A549 (cell line): Measurements from ENCODE around the gene PRSS35. TPM values are rescaled to one million over a fixed set of nuclear protein-coding genes. Genes with fewer than 3 reads are reported as not detected.

ENCODE experiments used
- ATAC-seq, 2 experiments: fragments of 200-7000 bp in 1 of 2; fragments of >200 bp in 1 of 2; cut with Nextera tagmentation in 1 of 2; cut with Tn5 transposase in 1 of 2; 3 replicates each; pipeline versions ENCODE4 v1.8.0 to v1.9.1; 2018 to 2020; ENCODE audit warnings: mild to moderate bottlenecking in 1 of 2, moderate library complexity in 1 of 2
- CTCF ChIA-PET: fragments of 300-600 bp; sonication (Branson Sonifier 250); formaldehyde crosslinking; extraction: SDS; loops from one replicate; lab custom pipeline; 2021; ENCODE audit warnings: antibody characterized with exemption, inconsistent platforms; lab: Yijun Ruan, JAX
- POLR2A ChIA-PET: fragments of 350-600 bp; formaldehyde crosslinking; extraction: SDS; loops from one replicate; lab custom pipeline; 2021; ENCODE audit warnings: antibody characterized with exemption, inconsistent platforms; lab: Yijun Ruan, JAX
- DNase-seq, 2 experiments: peaks; one replicate each; pipeline versions ENCODE4 v3.0.0 to v3.0.0-alpha.2; 2011 to 2016; ENCODE audit warnings: low read depth in 1 of 2, low spot score in 1 of 2
- FAIRE-seq: peaks from 2 replicates; lab custom pipeline; 2011; peaks lifted over from hg19 to GRCh38; lab: Jason Lieb, UNC
- H3K27ac ChIP-seq, 2 experiments: fragments of >200 bp; sonication (Bioruptor Twin); formaldehyde crosslinking; 3 replicates each; pipeline ENCODE4 v1.5.1; 2016 to 2017
- H3K4me1 ChIP-seq: fragments of >200 bp; sonication (Bioruptor Twin); formaldehyde crosslinking; 3 replicates; pipeline ENCODE4 v1.6.1; 2016
- H3K4me2 ChIP-seq: fragments of >200 bp; sonication (Bioruptor Twin); formaldehyde crosslinking; 3 replicates; pipeline ENCODE4 v1.6.1; 2016
- H3K4me3 ChIP-seq: fragments of >200 bp; sonication (Bioruptor Twin); formaldehyde crosslinking; 3 replicates; pipeline ENCODE4 v1.5.1; 2016
- H3K9me3 ChIP-seq: fragments of >200 bp; sonication (Bioruptor Twin); formaldehyde crosslinking; 3 replicates; pipeline ENCODE4 v1.6.1; 2016
- BHLHE40 ChIP-seq: IDR thresholded peaks from 2 replicates; pipeline ENCODE4 v1.6.1; 2012; ENCODE audit warnings: low read depth, low read length, inconsistent platforms
- CBX8 ChIP-seq: fragments of 200-600 bp; sonication (generic); IDR thresholded peaks from 2 replicates; pipeline ENCODE4 v1.6.1; 2016
- CEBPB ChIP-seq, 2 experiments: fragments of >200 bp in 1 of 2; sonication (Bioruptor Twin) in 1 of 2; formaldehyde crosslinking in 1 of 2; IDR thresholded peaks; 2 replicates each; pipeline ENCODE4 v1.6.1; 2012 to 2016
- CHD2 ChIP-seq: fragments of 150-350 bp; IDR thresholded peaks from 2 replicates; pipeline ENCODE4 v1.6.1; 2014; ENCODE audit warnings: low read length; ENCODE audit not compliant: partially characterized antibody
- CHD4 ChIP-seq: fragments of 200-600 bp; sonication (generic); IDR thresholded peaks from 2 replicates; pipeline ENCODE4 v1.6.1; 2016; ENCODE audit warnings: antibody characterized with exemption, mild to moderate bottlenecking, borderline replicate concordance
- EHF ChIP-seq: fragments of 250-450 bp; sonication (Bioruptor Pico); IDR thresholded peaks from 2 replicates; pipeline ENCODE4 v1.5.0; 2020; ENCODE audit warnings: mild to moderate bottlenecking
- EHMT2 ChIP-seq: fragments of 200-600 bp; sonication (generic); IDR thresholded peaks from 2 replicates; pipeline ENCODE4 v1.6.1; 2016; ENCODE audit warnings: antibody characterized with exemption, low read depth, mild to moderate bottlenecking, moderate library complexity
- ESRRA ChIP-seq: fragments of 150-350 bp; IDR thresholded peaks from 2 replicates; pipeline ENCODE4 v1.6.1; 2014; ENCODE audit warnings: mild to moderate bottlenecking, low read length, borderline replicate concordance
- FOSB ChIP-seq: fragments of 250-450 bp; sonication (Bioruptor Pico); IDR thresholded peaks from 2 replicates; pipeline ENCODE4 v1.5.0; 2020; ENCODE audit warnings: mild to moderate bottlenecking, moderate library complexity
- HEYL ChIP-seq: fragments of 250-450 bp; sonication (Bioruptor Pico); IDR thresholded peaks from 2 replicates; pipeline ENCODE4 v1.8.0; 2021; ENCODE audit warnings: mild to moderate bottlenecking, moderate library complexity
- HOXA7 ChIP-seq: fragments of 250-450 bp; sonication (Bioruptor Pico); IDR thresholded peaks from 2 replicates; pipeline ENCODE4 v1.5.0; 2020; ENCODE audit warnings: mild to moderate bottlenecking, moderate library complexity
- HOXB5 ChIP-seq: fragments of 250-450 bp; sonication (Bioruptor Pico); IDR thresholded peaks from 2 replicates; pipeline ENCODE4 v1.5.0; 2020; ENCODE audit warnings: mild to moderate bottlenecking, moderate library complexity
- JUN ChIP-seq, 2 experiments: fragments of >200 bp; sonication (Bioruptor Twin); formaldehyde crosslinking; IDR thresholded peaks; 2 replicates in 1 of 2; 3 replicates in 1 of 2; pipeline ENCODE4 v1.6.1; 2016 to 2017
- JUNB ChIP-seq: fragments of >200 bp; sonication (Bioruptor Twin); formaldehyde crosslinking; IDR thresholded peaks from 2 replicates; pipeline ENCODE4 v1.6.1; 2016
- KDM1A ChIP-seq: fragments of 200-600 bp; sonication (generic); IDR thresholded peaks from 2 replicates; pipeline ENCODE4 v1.6.1; 2016; ENCODE audit warnings: low read depth, mild to moderate bottlenecking
- KDM5A ChIP-seq: fragments of 200-600 bp; sonication (generic); IDR thresholded peaks from 2 replicates; pipeline ENCODE4 v1.6.1; 2016; ENCODE audit warnings: antibody characterized with exemption, mild to moderate bottlenecking
- MAFK ChIP-seq: fragments of 450-650 bp; IDR thresholded peaks from 2 replicates; pipeline ENCODE4 v1.6.1; 2014; ENCODE audit not compliant: partially characterized antibody
- MYC ChIP-seq: IDR thresholded peaks from 2 replicates; pipeline ENCODE4 v1.6.1; 2012; ENCODE audit warnings: mild to moderate bottlenecking, inconsistent platforms, low read length, improper control_type of control experiment, borderline replicate concordance
- NFE2L2 ChIP-seq: fragments of 150-350 bp; conservative IDR thresholded peaks from 2 replicates; pipeline ENCODE4 v1.6.1; 2014; ENCODE audit warnings: low read length
- NPAS2 ChIP-seq: fragments of 250-450 bp; sonication (Bioruptor Pico); IDR thresholded peaks from 2 replicates; pipeline ENCODE4 v1.8.0; 2022; ENCODE audit warnings: mild to moderate bottlenecking, moderate library complexity, borderline replicate concordance
- PHF8 ChIP-seq: fragments of 200-600 bp; sonication (generic); IDR thresholded peaks from 2 replicates; pipeline ENCODE4 v1.6.1; 2016; ENCODE audit warnings: low read depth, mild to moderate bottlenecking, antibody characterized with exemption, moderate library complexity, borderline replicate concordance
- POLR2A ChIP-seq: IDR thresholded peaks from 2 replicates; pipeline ENCODE4 v1.6.1; 2012; ENCODE audit warnings: mild to moderate bottlenecking, low read length
- RFX5 ChIP-seq: fragments of 450-650 bp; IDR thresholded peaks from 2 replicates; pipeline ENCODE4 v1.7.1; 2014; ENCODE audit warnings: antibody characterized with exemption, mild to moderate bottlenecking, moderate library complexity
- SMC3 ChIP-seq: fragments of >200 bp; sonication (Bioruptor Twin); formaldehyde crosslinking; IDR thresholded peaks from 3 replicates; pipeline ENCODE4 v1.6.1; 2018; ENCODE audit warnings: inconsistent platforms
- SREBF2 ChIP-seq: fragments of 450-650 bp; IDR thresholded peaks from 2 replicates; pipeline ENCODE4 v1.6.1; 2014; ENCODE audit warnings: mild to moderate bottlenecking, moderate library complexity
- TFCP2L1 ChIP-seq: fragments of 250-450 bp; sonication (Bioruptor Pico); IDR thresholded peaks from 2 replicates; pipeline ENCODE4 v1.5.0; 2021; ENCODE audit warnings: mild to moderate bottlenecking
- ZC3H11A ChIP-seq: fragments of 450-650 bp; IDR thresholded peaks from 2 replicates; pipeline ENCODE4 v1.6.1; 2014; ENCODE audit warnings: antibody characterized with exemption, mild to moderate bottlenecking
- ZFP36 ChIP-seq: fragments of 450-650 bp; IDR thresholded peaks from 2 replicates; pipeline ENCODE4 v1.6.1; 2014; ENCODE audit warnings: borderline replicate concordance; ENCODE audit not compliant: partially characterized antibody
- ZNF302 ChIP-seq: fragments of 250-450 bp; sonication (Bioruptor Pico); IDR thresholded peaks from 2 replicates; pipeline ENCODE4 v1.9.0; 2021; ENCODE audit warnings: inconsistent platforms, mild to moderate bottlenecking, moderate library complexity
- ZSCAN20 ChIP-seq: fragments of 250-450 bp; sonication (Bioruptor Pico); IDR thresholded peaks from 2 replicates; pipeline ENCODE4 v1.8.0; 2022; ENCODE audit warnings: mild to moderate bottlenecking, moderate library complexity
- WGBS: methylation state at CpG from one replicate; pipeline ENCODE4 v1.1.6; 2017; ENCODE audit errors: missing lambda C conversion rate; 5-methylcytosine and 5-hydroxymethylcytosine counted together
- polyA plus RNA-seq, 4 experiments: library from polyadenylated mRNA; depleted of rRNA in 3 of 4; stranded (reverse); fragments of >200 nt; fragmentation: RNase III in 1 of 4; extraction: RNeasy Plus Mini Kit Qiagen cat#74134 plus additional on column Dnase treatment in 1 of 4; gene quantifications; 2 replicates in 3 of 4; 3 replicates in 1 of 4; pipeline ENCODE4 v1.2.3, GENCODE V29; 2011 to 2017
- TF ChIP-seq, protein P1 (sequence below): fragments of 150-350 bp; IDR thresholded peaks from 2 replicates; pipeline ENCODE4 v1.6.1; 2014; ENCODE audit warnings: low read depth, mild to moderate bottlenecking, low read length
- TF ChIP-seq, protein P2 (sequence below): fragments of 250-450 bp; sonication (Bioruptor Pico); IDR thresholded peaks from 2 replicates; pipeline ENCODE4 v1.5.0; 2020; ENCODE audit warnings: low read depth, mild to moderate bottlenecking, moderate library complexity

The PRSS35 gene
- polyA plus RNA-seq, 2 of the 4 experiments (the other 2 are of a cell fraction), result 0.61 to 1.9 TPM

DNA sequence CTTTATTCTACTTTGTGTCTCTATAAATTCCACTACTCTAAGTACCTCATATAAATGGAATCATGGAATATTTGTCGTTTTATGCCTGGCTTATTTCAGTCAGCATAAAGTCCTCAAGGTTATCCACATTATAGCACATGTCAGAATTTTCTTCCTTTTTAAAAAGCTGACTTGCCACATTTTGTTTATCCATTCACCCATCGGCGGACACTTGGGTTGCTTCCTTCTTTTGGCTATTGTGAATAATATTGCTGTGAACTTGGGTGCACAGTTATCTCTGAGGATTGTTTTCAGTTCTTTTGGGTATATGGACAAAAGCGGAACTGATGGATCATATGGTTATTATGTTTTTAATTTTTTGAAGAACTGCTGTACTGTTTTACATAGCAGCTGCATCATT, 42.3 kb upstream of the PRSS35 start:
- WGBS, result 73% methylated on average over 4 of the region's 4 CpGs
- no peak overlapping the region for H3K4me2 ChIP-seq
- FAIRE-seq, result no peak
- H3K27ac ChIP-seq, result no peak overlapping the region
- CTCF ChIA-PET, result no interaction called here
- POLR2A ChIA-PET, result no interaction called here
- ATAC-seq, result no peak
- no peaks in the 10 kb centered on the region for H3K4me1 ChIP-seq
- DNase-seq, result no peak
- no peaks in the 10 kb centered on the region for H3K9me3 ChIP-seq
- H3K4me3 ChIP-seq, result no peak overlapping the region
- no peak for TF ChIP-seq HOXA7 (CRISPR knock-in tag)
- TF ChIP-seq CBX8, result no peak
- no peak for TF ChIP-seq EHF (CRISPR knock-in tag)

DNA sequence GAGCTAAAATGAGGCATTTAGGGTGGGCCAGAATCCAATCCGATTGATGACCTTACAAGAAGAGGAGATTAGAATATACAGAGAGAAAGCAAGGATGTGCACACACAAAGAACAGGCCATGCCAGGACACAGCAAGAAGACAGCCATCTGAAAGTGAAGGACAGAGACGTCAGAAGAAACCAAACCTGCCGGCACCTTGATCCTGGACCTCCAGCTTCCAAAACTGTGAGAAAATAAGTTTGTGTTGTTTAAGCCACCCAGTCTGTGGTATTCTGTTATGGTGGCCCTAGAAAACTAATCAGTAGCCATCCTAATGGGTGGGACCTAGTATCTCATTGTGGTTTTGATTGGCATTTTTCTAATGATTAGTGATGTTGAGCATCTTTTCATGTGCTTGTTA, 41.7 kb upstream of the PRSS35 start:
- no peaks in the 10 kb centered on the region for H3K9me3 ChIP-seq
- H3K4me1 ChIP-seq, result no peaks in the 10 kb centered on the region
- DNase-seq, result no peak
- TF ChIP-seq CBX8 (no peak), SREBF2 (no peak), ZC3H11A (no peak), HOXB5 (CRISPR knock-in tag) (no peak), JUN (IDR thresholded peaks at IDR 0.05) (no peak)
- TF ChIP-seq, all 56 proteins: peak for 0
- ChIA-PET CTCF (no interaction called here), POLR2A (no interaction called here)
- no peak for FAIRE-seq
- no peak overlapping the region for H3K4me3 ChIP-seq
- H3K4me2 ChIP-seq, result no peak overlapping the region
- ATAC-seq, result no peak
- no peak overlapping the region for H3K27ac ChIP-seq
- WGBS, result 73% methylated on average over 3 of the region's 3 CpGs

DNA sequence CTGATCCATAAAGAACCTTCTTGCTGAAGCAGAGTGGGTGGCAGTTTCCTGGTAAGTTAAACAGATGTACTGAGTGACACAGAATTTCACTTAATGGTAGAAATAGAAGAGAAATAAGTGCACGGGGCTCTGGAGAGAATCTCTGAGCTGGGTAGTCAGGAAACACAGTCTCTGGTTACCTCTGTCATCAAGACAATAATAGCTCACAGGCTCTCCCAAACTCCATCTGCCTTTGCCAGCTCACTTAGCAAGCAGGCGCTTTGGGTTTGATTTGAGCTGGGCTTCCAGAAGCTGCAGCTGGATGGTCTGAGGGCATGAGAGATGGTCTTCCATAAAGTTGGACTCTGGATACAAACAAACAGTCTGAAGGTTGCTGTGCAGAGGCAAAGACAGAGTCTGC, 39.6 kb upstream of the PRSS35 start:
- Histone ChIP-seq H3K27ac (no peak overlapping the region), H3K4me1 (no peaks in the 10 kb centered on the region)
- 68% methylated on average over 2 of the region's 2 CpGs for WGBS
- no peak for TF ChIP-seq POLR2A
- no peak for TF ChIP-seq SREBF2
- TF ChIP-seq KDM1A, result no peak
- no peak for TF ChIP-seq HOXA7 (CRISPR knock-in tag)
- TF ChIP-seq BHLHE40, result no peak
- TF ChIP-seq HEYL, result no peak
- no peak for TF ChIP-seq EHF (CRISPR knock-in tag)
- no peak for TF ChIP-seq ESRRA
- no peak for TF ChIP-seq MYC
- TF ChIP-seq, protein P1, sequence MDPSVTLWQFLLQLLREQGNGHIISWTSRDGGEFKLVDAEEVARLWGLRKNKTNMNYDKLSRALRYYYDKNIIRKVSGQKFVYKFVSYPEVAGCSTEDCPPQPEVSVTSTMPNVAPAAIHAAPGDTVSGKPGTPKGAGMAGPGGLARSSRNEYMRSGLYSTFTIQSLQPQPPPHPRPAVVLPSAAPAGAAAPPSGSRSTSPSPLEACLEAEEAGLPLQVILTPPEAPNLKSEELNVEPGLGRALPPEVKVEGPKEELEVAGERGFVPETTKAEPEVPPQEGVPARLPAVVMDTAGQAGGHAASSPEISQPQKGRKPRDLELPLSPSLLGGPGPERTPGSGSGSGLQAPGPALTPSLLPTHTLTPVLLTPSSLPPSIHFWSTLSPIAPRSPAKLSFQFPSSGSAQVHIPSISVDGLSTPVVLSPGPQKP, result no peak
- no peak for TF ChIP-seq HOXB5 (CRISPR knock-in tag)
- TF ChIP-seq TFCP2L1 (CRISPR knock-in tag), result no peak
- no peak for TF ChIP-seq CBX8
- TF ChIP-seq, protein P2, sequence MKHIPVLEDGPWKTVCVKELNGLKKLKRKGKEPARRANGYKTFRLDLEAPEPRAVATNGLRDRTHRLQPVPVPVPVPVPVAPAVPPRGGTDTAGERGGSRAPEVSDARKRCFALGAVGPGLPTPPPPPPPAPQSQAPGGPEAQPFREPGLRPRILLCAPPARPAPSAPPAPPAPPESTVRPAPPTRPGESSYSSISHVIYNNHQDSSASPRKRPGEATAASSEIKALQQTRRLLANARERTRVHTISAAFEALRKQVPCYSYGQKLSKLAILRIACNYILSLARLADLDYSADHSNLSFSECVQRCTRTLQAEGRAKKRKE (CRISPR knock-in tag), result no peak
- no peak for TF ChIP-seq ZNF302 (CRISPR knock-in tag)
- no peak for TF ChIP-seq EHMT2
- TF ChIP-seq ZSCAN20 (CRISPR knock-in tag), result no peak
- TF ChIP-seq, all 56 proteins: peak for 0
- ChIA-PET CTCF (no interaction called here), POLR2A (no interaction called here)
- DNase-seq, result no peak
- H3K9me3 ChIP-seq, result no peaks in the 10 kb centered on the region
- H3K4me2 ChIP-seq, result no peak overlapping the region
- H3K4me3 ChIP-seq, result no peak overlapping the region
- FAIRE-seq, result no peak
- ATAC-seq, result no peak

DNA sequence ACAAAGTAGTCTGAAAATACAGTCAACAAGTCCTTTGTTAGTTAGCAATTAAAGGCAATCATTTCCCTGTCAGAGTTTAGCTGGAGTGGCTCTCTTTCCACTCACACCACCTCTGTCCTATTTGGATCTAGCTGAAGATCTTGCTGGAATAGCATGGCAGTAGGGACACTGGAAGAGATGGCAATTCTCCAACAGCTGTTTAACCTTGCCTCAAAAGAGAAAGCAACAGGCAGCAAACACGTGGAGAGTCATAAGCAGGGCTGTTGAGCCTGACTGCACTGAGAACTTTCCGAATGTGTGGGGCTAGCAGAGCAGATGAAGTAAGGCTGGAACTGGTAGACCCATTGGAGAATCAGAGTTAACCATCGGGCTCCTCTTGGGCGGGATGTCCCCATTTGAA, 38.0 kb upstream of the PRSS35 start:
- FAIRE-seq, result no peak
- TF ChIP-seq SMC3 (no peak), CHD4 (no peak), ZFP36 (no peak), PHF8 (no peak), ZC3H11A (no peak), CEBPB (IDR thresholded peaks at IDR 0.05) (no peak), NPAS2 (CRISPR knock-in tag) (no peak), MYC (no peak), KDM5A (no peak), CBX8 (no peak), MAFK (no peak), NFE2L2 (no peak), EHF (CRISPR knock-in tag) (no peak), FOSB (no peak), RFX5 (no peak), CHD2 (no peak), JUNB (no peak)
- TF ChIP-seq, protein P1, result no peak

More for the DNA sequence above, 38.0 kb upstream of the PRSS35 start:
- 28% methylated on average over 4 of the region's 4 CpGs for WGBS
- DNase-seq (no peak), ATAC-seq (no peak)
- ChIA-PET CTCF (no interaction called here), POLR2A (no interaction called here)
- H3K4me2 ChIP-seq, result no peak overlapping the region
- no peaks in the 10 kb centered on the region for H3K9me3 ChIP-seq
- H3K4me3 ChIP-seq, result no peak overlapping the region
- no peaks in the 10 kb centered on the region for H3K4me1 ChIP-seq
- H3K27ac ChIP-seq, result no peak overlapping the region
